G401.6 (cell line): ENCODE measurements around the gene EMID1.
"Not testable (repeated sequence)": the region's sequence is repeated elsewhere in the genome, so short reads cannot be mapped to it uniquely, and the experiment has no call there.

Source experiments
- FAIRE-seq: peaks from 2 replicates; lab custom pipeline; 2012; peaks lifted over from hg19 to GRCh38; lab: Jason Lieb, UNC

EMID1 gene

GRCh38 chr22:29211466-29211865 is 5.8 kb downstream of the EMID1 start:
- FAIRE-seq = no peak

DNA sequence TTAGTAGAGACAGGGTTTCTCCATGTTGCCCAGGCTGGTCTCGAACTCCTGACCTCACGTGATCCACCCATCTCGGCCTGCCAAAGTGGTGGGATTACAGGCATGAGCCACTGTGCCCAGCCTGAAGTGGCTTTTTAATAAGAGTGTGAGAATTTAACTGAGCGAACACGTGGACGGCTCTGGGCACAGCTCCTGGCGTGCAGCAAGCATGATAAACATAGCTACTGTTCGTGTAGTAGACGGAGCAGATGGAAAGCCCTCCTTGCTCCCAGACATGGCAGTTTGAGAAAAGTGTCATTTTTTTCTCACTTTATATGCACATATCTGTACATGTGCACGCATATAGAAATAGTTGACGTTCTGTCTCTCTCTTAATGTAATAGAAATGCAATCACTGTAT is 7.0 kb downstream of the EMID1 start:
- no peak for FAIRE-seq

DNA sequence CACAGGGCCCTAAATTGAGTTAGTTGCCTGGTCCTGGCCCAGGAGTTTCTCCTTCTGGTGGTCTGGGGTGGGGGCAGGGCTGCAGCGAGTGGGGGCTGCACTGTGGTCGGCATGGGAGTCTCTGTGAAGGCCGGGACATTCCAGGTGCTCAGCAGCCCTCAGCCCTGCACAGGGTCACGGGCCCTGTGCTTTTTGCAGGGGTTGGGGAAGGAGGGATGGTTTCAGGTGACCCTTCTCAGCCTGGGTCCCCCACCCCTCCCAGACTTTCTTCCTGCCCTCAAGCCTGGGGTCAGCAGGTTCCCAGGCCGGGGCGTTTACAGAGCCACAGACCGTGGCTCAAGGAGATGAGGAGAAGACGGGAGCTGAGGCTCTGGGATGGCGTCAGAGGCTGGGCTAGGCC is 7.8 kb downstream of the EMID1 start:
- FAIRE-seq = no peak

- no peak for FAIRE-seq
Measured at GRCh38 chr22:29214232-29214631, 8.5 kb downstream of the EMID1 start.

DNA sequence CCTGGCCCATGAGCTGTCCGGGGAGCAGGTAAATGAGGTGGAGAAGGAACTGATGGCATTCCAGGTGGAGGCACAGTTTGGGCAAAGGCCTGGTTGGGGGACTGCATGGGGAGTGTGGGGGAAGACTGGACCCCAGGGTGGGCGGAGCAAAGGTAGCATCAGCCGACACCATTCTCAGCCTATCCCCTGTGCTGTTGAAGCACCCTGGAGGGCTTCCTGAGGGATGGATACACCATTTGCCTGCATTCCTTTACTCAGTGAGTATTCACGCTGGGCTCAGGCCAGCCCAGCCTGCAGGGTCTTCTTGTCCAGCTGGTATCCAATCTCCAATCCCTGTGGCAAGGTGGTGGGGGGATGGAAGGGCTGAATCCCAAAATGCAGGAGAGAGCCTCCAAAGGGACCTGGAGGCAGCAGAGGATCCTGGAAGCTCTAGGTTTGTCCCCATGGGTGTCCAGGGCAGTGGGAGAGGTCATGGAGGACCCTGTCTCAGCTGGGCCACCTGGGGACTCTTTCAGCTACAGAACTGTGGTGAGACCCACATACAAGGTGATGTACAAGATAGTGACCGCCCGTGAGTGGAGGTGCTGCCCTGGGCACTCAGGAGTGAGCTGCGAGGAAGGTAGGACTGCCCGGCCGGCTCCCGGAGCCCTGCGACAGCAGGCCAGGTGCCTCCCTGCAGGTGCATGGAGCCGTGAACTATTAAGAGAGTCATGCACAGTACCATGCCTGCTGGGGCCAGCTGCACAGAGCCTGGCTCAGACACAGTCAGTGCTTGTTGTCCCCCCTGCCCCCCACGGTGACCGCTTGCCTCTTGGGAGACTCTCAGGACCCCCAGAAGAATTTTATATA is 9.5 kb downstream of the EMID1 start:
- no peak for FAIRE-seq

- no peak for FAIRE-seq
Measured at GRCh38 chr22:29216011-29216872, 10.5 kb downstream of the EMID1 start.

GRCh38 chr22:29216873-29217666 is 11.4 kb downstream of the EMID1 start:
- no peak for FAIRE-seq

DNA sequence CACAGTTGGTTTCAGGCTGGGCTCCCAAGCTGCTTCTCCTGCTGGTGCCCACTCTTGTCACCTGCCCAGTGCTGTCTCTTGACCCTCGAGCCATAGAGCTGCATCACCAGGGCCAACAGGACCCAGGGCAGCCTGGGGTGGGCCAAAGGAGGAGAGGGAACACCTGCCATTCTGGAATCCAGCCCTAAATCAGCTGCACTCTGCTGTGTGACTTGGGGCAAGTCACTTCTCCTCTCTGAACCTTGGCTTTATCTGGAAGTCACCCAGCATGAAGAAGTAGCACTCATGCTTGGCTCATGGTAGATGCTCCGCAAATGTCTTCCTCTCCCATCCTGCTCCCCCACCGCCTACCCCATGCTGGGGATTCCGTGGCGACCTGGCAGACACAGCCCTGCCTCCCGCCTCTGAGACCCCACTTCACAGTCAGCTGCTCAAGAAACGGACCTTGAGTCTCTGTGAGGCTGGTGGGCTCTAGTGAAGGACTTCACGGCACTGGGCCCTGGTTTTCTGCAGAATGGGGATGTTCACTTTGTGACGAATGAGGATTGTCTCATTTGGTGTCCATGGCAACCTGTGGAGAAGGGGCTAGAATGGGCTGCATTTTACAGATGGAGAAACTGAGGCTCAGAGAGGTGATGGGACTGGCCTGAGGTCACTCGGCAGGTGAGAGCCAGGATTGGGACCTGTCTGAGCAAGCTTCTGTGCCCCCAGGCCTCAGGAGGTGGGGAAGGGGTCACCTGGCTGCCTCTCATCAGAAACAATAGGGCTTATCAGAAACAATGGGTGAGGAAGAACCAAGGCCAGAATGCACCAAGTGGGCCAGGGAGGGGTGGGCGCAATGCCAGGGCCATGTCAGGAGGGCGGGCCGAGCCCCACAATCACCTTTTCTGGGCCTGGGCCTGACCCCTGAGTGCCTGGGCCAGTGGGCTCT is 12.4 kb downstream of the EMID1 start:
- FAIRE-seq = no peak

DNA sequence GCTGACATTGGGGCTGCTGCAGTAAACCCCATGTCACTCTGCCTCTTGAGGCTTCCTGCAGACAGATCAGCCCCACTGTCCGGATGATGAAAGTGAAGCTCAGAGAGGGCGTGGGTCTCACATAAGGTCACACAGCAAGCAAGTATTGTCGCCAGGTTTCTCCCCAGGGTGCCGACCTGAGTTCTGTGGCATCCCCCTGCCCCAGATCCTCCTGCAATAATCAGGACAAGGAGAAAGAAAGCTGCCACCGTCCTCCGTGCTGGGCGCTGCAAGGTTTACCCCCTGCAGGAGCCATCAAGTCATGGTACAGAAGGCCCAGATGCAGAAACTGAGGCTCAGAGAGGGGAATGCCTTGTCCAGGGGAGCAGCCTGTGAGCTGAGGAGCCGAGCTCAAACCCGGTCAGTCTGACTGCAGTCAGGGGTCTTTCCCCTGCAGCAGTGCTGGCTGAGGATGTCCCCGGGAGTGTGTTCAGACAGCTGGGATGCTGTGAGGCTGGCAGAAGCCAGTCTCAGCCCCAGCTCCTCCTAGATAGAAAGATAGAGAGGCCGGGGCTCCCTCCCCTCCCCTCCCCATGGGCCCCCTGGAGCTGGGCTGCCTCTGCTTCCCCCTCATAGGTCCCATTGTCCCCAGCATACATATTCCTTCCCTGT is 13.2 kb downstream of the EMID1 start:
- FAIRE-seq = no peak

DNA sequence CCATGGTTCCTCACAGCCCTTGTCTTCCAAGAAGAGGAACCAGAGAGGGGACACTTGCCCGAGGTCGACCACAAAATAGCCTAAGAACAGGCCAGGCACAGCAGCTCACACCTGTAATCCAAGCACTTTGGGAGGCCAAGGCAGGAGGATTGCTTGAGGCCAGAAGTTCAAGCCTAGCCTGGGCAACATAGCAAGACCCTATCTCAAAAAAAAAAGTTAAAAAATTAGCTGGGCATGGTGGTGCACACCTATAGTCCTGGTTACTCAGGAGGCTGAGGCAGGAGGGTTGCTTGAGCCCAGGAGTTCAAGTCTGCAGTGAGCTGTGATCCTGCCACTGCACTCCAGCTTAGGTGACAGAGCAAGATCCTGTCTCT is 13.7 kb downstream of the EMID1 start:
- FAIRE-seq = not testable (repeated sequence)

- no peak for FAIRE-seq
Measured at GRCh38 chr22:29219881-29220670, 14.4 kb downstream of the EMID1 start.

- FAIRE-seq = no peak
Measured at GRCh38 chr22:29224121-29224858, 18.6 kb downstream of the EMID1 start.

DNA sequence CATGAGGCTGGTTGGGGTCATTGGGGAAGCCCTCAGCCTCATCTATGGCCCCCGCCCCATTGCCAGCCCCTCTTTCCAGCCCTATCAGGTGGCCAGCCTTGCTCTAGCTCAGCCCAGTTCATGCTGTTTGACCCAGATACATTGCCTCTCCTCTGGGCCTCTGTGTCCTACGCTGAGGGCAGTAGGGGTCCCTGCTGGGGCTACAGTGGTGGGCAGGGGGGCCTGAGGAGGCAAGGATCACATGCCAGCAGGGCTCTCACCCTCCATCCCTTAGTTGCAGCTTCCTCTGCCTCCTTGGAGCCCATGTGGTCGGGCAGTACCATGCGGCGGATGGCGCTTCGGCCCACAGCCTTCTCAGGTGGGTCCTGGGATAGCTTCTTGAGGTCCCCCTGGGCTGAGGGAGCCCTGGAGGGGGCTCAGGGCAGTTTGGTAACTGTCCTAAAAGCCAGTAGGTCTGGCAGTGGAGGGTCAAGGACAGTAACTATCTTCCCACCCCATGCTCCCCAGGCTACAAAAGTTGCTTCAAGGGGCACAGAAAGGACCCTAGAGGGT is 19.2 kb downstream of the EMID1 start:
- FAIRE-seq = no peak

DNA sequence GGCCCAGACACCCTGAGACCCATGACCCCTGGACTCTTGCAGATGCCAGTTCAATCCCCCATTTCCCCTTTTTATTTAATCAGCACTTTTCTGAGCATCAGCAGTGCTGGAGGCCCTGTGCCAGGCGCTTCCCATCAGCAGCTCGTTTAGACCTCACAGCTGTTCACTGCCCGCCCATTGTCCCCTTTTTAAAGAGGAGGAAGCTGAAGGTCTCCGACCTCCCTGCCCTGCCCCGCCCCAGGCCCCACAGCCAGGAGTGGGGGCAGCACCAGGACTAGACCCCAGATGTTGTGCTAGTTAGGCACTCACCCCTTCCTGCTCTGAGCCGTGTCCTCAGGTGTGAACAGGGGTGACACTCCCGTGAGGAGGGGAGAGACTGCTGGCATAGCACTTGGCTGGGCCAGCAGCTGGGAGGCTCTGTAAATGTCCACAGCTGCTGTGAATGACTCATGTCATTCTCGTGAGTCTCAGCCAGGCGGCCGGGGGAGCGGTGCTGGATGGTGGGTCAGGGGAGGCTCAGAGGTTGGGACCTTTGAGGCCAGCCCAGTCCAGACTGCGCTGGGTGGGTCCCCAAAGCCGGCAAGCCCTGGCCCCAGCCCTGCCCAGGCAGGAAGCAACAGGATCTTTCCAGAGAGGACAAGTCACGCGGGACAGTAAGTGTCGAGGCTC is 19.9 kb downstream of the EMID1 start:
- no peak for FAIRE-seq

DNA sequence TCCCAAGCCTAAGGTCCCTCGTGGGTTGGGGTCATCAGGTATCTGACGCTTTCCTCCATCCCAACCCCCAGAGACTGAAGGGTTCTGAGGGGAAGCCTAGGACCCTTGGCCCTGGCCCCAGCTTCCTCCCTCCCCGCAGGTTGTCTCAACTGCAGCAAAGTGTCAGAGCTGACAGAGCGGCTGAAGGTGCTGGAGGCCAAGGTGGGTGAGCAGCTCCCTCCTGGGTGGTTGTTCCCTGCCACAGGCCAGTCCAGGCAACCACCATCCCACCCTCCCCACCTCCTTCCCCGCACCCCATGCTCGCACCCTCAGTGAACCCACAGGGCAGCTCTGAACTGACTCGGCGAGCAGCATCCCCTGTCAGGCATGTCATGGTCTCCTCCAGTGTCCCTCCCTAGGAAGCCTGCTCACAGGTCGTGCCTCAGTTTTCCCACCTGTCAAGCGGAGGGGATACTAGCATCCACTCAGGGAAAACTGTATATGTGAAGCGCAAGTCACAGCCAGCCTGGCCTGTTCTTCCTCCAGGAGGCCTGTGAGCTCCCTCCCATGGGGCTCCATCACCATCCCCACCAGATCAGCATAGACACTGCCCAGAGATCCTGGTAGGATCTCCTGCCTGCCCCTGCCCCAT is 20.8 kb downstream of the EMID1 start:
- no peak for FAIRE-seq

- no peak for FAIRE-seq
Measured at GRCh38 chr22:29230972-29231875, 25.5 kb downstream of the EMID1 start.
